NOMO-1 (cell line): ENCODE measurements around the gene MANBA.
"Not testable (repeated sequence)": the region's sequence is repeated elsewhere in the genome, so short reads cannot be mapped to it uniquely, and the experiment has no call there.

Source experiments
- DNase-seq, 2 experiments: peaks; one replicate each; lab custom pipeline; 2025; ENCODE audit not compliant: unreplicated experiment in 2 of 2; lab: John Stamatoyannopoulos, UW

The MANBA gene

GRCh38 chr4:102725229-102725628 is 35.5 kb downstream of the MANBA start:
- no peak for DNase-seq

- DNase-seq: no peak
Measured at GRCh38 chr4:102723511-102723910, 37.3 kb downstream of the MANBA start.

GRCh38 chr4:102722740-102723139 is 38.0 kb downstream of the MANBA start:
- DNase-seq: no peak

- not testable (repeated sequence) for DNase-seq
Measured at GRCh38 chr4:102718833-102719575, 41.8 kb downstream of the MANBA start.

- DNase-seq: no peak
Measured at GRCh38 chr4:102717448-102718092, 43.2 kb downstream of the MANBA start.

GRCh38 chr4:102715057-102715456 is 45.7 kb downstream of the MANBA start:
- no peak for DNase-seq

- DNase-seq: not testable (repeated sequence)
Measured at GRCh38 chr4:102713774-102714173, 47.0 kb downstream of the MANBA start.

- DNase-seq: no peak
Measured at GRCh38 chr4:102713096-102713495, 47.7 kb downstream of the MANBA start.

GRCh38 chr4:102710986-102711385 is 49.8 kb downstream of the MANBA start:
- no peak for DNase-seq

GRCh38 chr4:102709060-102709459 is 51.7 kb downstream of the MANBA start:
- not testable (repeated sequence) for DNase-seq

GRCh38 chr4:102707150-102707549 is 53.6 kb downstream of the MANBA start:
- no peak for DNase-seq

- no peak for DNase-seq
Measured at GRCh38 chr4:102705391-102705935, 55.3 kb downstream of the MANBA start.

- DNase-seq: no peak
Measured at GRCh38 chr4:102696758-102697157, 64.0 kb downstream of the MANBA start.

- no peak for DNase-seq
Measured at GRCh38 chr4:102694791-102695190, 66.0 kb downstream of the MANBA start.

GRCh38 chr4:102693861-102694260 is 66.9 kb downstream of the MANBA start:
- no peak for DNase-seq

- no peak for DNase-seq
Measured at GRCh38 chr4:102693262-102693850, 67.4 kb downstream of the MANBA start.

- no peak for DNase-seq
Measured at GRCh38 chr4:102692474-102692873, 68.3 kb downstream of the MANBA start.

GRCh38 chr4:102687982-102688433 is 72.8 kb downstream of the MANBA start:
- DNase-seq: peak in 1 of 2 experiments; percentile 32

GRCh38 chr4:102687373-102687981 is 73.3 kb downstream of the MANBA start:
- DNase-seq: peak; percentile 64 to 85

- DNase-seq: no peak
Measured at GRCh38 chr4:102685768-102686167, 75.0 kb downstream of the MANBA start.

GRCh38 chr4:102684610-102685052 is 76.1 kb downstream of the MANBA start:
- no peak for DNase-seq
